Muscle layer of duodenum (tissue), 2 donors: Measurements from ENCODE around the gene CES3.
"Not testable (repeated sequence)": the region's sequence is repeated elsewhere in the genome, so short reads cannot be mapped to it uniquely, and the experiment has no call there.

Source experiments
- H3K27ac ChIP-seq: one replicate; pipeline ENCODE4 v1.7.0; 2013; ENCODE audit warnings: mild to moderate bottlenecking, low read length
- H3K27me3 ChIP-seq: one replicate; pipeline ENCODE4 v1.7.0; 2013; ENCODE audit warnings: low read depth, mild to moderate bottlenecking, control low read depth, low read length
- H3K36me3 ChIP-seq, 2 donors: one replicate each; pipeline ENCODE4 v1.7.0; 2013; ENCODE audit warnings: low read length in 2 of 2, control low read depth in 1 of 2, mild to moderate bottlenecking in 1 of 2; ENCODE audit not compliant: insufficient read depth in 2 of 2, control insufficient read depth in 1 of 2
- H3K4me1 ChIP-seq, 2 donors: one replicate each; pipeline ENCODE4 v1.7.0; 2013; ENCODE audit warnings: low read length in 2 of 2, mild to moderate bottlenecking in 2 of 2, control low read depth in 1 of 2, moderate library complexity in 1 of 2; ENCODE audit not compliant: insufficient read depth in 2 of 2, control insufficient read depth in 1 of 2
- H3K4me3 ChIP-seq, 2 donors: one replicate each; pipeline ENCODE4 v1.7.0; 2013; ENCODE audit warnings: low read length in 2 of 2, low read depth in 1 of 2, mild to moderate bottlenecking in 1 of 2
- H3K9me3 ChIP-seq, 2 donors: one replicate each; pipeline ENCODE4 v1.7.0; 2013; ENCODE audit warnings: low read length in 2 of 2, control low read depth in 1 of 2, mild to moderate bottlenecking in 1 of 2; ENCODE audit not compliant: control insufficient read depth in 1 of 2
- donor health status: healthy.

Gene CES3

DNA sequence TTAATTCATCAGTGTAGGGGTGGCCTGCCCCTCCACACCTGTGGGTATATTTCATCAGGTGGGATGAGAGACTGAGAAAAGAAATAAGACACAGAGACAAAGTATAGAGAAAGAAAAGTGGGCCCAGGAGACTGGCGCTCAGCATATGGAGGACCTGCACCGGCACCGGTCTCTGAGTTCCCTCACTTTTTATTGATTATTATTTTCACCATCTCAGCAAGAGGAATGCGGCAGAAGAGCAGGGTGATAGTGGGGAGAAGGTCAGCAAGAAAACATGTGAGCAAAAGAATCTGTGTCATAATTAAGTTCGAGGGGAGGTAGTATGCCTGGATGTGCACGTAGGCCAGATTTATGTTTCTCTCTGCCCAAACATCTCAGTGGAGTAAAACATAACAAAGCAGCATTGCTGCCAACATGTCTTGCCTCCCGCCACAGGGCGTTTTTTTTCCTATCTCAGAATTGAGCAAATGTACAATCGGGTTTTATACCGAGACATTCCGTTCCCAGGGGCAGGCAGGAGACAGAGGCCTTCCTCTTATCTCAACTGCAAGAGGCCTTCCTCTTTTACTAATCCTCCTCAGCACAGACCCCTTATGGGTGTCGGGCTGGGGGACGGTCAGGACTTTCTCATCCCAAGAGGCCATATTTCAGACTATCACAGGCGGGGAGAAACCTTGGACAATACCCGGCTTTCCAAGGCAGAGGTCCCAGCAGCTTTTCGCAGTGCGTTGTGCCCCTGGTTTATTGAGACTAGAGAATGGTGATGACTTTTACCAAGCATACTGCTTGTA lies 5.5 kb upstream of the CES3 start:
- H3K36me3 ChIP-seq, H3K27ac ChIP-seq, H3K4me1 ChIP-seq, H3K4me3 ChIP-seq, H3K27me3 ChIP-seq, H3K9me3 ChIP-seq: not testable (repeated sequence)

DNA sequence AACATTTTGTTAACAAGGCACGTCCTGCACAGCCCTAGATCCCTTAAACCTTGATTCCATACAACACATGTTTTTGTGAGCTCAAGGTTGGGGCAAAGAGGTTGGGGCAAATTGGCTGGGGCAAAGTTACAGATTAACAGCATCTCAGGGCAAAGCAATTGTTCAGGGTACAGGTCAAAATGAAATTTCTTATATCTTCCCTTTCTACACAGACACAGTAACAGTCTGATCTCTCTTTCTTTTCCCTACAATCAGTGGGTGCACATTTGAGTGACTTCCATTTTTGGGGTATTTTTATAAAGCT lies 5.0 kb upstream of the CES3 start:
- H3K36me3 ChIP-seq, H3K27ac ChIP-seq, H3K27me3 ChIP-seq, H3K4me3 ChIP-seq, H3K9me3 ChIP-seq, H3K4me1 ChIP-seq: not testable (repeated sequence)

DNA sequence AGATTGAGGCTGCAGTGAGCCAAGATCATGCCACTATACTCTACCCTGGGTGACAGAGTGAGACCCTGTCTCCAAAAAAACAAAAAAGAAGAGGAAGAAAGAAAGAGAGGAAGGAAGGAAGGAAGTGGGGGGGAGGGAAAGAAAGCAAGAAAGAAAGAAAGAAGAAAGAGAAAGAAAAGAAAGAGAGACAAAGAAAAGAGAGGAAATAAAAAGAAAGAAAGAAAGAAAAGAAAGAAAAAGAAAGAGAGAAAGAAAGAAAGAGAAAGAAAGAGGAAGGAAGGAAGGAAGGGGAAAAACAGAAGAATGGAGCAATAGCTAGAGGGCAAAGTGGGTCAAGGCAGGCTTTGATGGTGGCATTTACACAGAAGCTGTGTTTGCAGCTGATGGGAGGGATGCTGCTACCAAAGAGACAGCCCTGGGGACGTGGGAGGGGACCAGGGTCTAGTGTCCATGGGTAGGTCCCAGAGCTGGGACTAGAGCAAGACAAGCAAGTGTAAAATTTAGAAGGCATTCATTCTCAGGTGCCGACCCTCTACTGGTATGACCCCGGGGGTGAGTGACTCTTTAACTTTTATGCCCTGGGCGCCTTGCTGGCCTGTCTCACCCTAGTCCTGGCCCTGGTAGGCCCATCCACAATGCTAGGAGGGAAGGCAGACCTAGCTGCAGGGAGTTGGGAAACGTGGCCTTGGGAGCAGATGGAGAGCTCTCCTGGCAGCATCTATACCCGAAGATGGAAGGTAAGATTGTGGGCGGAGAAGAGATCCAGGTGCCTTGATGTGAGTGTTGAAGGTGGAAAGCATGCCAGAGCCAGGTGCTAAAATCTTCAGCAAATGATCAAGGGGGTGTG lies 2.0 kb upstream of the CES3 start:
- Histone ChIP-seq H3K4me1 (peaks cover 0 to 8% of the 10 kb centered on the region in 2 donors), H3K27me3 (no peaks in the 10 kb centered on the region), H3K4me3 (no peak overlapping the region), H3K9me3 (no peaks in the 10 kb centered on the region), H3K27ac (no peak overlapping the region), H3K36me3 (no peaks in the 10 kb centered on the region)

DNA sequence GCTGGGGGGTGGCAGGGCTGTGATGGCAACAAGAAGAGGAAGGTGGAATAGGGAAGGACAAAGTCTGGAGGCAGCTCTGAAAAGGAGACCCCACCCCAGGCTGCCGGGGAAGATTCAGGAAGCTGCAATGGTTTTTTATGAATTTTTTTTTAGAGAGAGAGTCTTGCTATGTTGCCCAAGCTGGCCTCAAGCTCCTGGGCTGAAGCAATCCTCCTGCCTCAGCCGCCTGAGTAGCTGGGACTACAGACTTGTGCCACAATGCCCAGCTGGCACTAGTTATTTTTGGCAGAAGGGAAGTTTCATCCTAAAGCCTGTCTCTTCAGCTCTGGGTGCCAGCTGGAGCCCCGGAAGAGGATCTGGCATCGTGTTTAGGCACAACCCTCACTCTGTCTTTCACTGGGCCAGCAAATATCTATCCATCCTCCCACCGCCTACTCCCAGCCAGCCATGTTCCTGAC lies 1.3 kb upstream of the CES3 start:
- no peak overlapping the region for H3K27ac ChIP-seq
- no peaks in the 10 kb centered on the region for H3K36me3 ChIP-seq
- H3K9me3 ChIP-seq = no peaks in the 10 kb centered on the region
- peaks cover 0 to 8% of the 10 kb centered on the region in 2 donors for H3K4me1 ChIP-seq
- H3K4me3 ChIP-seq = no peak overlapping the region
- H3K27me3 ChIP-seq = no peaks in the 10 kb centered on the region

DNA sequence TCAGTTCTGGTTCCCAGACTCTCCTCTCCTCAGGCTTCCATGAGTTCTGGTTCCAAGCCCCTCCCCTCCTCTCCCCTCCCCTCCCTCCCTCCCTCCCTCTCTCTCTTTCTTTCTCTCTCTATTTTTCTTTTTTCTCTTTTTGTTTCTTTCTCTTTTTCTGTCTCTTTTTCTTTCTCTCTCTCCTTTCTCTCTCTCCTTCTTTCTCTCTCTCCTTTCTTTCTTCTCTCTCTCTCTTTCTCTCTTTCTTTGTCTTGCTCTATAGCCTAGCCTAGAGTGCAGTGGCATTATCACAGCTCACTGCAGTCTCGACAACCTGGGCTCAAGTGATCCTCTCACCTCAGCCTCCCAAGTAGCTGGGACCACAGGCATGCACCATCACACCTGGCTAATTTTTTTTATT lies 796 bp upstream of the CES3 start:
- H3K9me3 ChIP-seq = no peaks in the 10 kb centered on the region
- H3K27ac ChIP-seq = no peak overlapping the region
- no peaks in the 10 kb centered on the region for H3K27me3 ChIP-seq
- H3K4me1 ChIP-seq = peaks cover 0 to 8% of the 10 kb centered on the region in 2 donors
- H3K4me3 ChIP-seq = no peak overlapping the region
- H3K36me3 ChIP-seq = no peaks in the 10 kb centered on the region

DNA sequence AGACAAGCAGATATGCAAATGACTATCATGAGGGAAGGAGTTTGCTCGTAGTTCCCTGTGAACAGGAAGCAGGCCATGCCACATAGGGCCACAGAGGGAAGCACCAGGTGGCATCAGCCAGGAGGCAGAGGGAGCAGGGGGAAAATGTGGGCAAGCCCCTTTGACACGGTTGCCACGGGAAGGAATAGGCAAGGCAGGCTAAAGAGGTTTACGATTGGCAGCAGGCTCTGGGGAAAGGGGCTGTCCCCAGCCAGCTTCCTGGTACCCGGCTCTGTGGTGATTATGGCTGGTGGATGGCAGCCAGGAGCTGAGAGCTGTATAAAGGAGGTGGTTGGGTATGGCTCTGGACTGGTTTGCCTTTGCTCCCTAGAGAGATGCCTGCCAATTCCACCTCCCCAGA lies 848 bp downstream of the CES3 start:
- no peaks in the 10 kb centered on the region for H3K36me3 ChIP-seq
- no peak overlapping the region for H3K27ac ChIP-seq
- peaks cover 0 to 8% of the 10 kb centered on the region in 2 donors for H3K4me1 ChIP-seq
- H3K27me3 ChIP-seq = no peaks in the 10 kb centered on the region
- no peak overlapping the region for H3K4me3 ChIP-seq
- H3K9me3 ChIP-seq = no peaks in the 10 kb centered on the region

DNA sequence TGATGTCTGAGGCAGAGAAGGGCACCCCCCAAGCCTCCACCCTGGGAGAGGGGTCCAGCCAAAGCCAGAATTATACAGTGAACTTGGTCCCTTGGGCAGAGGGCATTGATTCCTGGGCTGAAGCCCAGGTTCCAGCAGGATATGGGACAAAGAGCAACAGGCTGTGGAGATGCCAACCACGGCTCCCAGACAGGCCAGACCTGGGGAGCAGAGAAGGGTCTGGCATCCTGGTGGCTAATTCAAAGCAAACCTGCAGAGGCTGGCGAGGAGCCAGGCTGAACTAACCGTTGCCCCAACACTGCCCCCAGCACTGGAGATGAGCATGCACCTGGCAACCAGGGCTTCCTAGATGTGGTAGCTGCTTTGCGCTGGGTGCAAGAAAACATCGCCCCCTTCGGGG lies 3.0 kb downstream of the CES3 start:
- Histone ChIP-seq H3K27me3 (no peaks in the 10 kb centered on the region), H3K4me1 (peaks cover 0 to 8% of the 10 kb centered on the region in 2 donors), H3K27ac (no peak overlapping the region), H3K9me3 (no peaks in the 10 kb centered on the region), H3K4me3 (no peak overlapping the region), H3K36me3 (no peaks in the 10 kb centered on the region)

DNA sequence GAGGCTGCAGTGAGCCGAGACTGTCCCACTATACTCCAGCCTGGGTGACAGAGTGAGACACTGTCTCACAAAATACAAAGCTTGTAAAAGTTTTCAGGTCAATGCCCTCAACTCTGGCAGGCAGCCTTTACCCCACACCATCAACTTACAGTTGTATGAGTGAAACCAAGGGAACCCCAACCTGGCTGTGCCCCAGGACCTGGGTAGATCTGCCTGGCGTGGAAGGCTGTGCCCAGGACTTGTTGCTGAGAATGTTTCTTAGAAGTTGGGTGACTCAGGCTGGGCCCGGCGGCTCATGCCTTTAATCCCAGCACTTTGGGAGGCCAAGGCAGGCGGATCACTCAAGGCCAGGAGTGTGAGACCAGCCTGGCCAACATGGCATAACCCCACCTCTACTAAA lies 7.8 kb downstream of the CES3 start:
- no peaks in the 10 kb centered on the region for H3K36me3 ChIP-seq
- H3K4me1 ChIP-seq = no peaks in the 10 kb centered on the region
- H3K27ac ChIP-seq = no peak overlapping the region
- no peaks in the 10 kb centered on the region for H3K9me3 ChIP-seq
- no peaks in the 10 kb centered on the region for H3K27me3 ChIP-seq
- no peak overlapping the region for H3K4me3 ChIP-seq

DNA sequence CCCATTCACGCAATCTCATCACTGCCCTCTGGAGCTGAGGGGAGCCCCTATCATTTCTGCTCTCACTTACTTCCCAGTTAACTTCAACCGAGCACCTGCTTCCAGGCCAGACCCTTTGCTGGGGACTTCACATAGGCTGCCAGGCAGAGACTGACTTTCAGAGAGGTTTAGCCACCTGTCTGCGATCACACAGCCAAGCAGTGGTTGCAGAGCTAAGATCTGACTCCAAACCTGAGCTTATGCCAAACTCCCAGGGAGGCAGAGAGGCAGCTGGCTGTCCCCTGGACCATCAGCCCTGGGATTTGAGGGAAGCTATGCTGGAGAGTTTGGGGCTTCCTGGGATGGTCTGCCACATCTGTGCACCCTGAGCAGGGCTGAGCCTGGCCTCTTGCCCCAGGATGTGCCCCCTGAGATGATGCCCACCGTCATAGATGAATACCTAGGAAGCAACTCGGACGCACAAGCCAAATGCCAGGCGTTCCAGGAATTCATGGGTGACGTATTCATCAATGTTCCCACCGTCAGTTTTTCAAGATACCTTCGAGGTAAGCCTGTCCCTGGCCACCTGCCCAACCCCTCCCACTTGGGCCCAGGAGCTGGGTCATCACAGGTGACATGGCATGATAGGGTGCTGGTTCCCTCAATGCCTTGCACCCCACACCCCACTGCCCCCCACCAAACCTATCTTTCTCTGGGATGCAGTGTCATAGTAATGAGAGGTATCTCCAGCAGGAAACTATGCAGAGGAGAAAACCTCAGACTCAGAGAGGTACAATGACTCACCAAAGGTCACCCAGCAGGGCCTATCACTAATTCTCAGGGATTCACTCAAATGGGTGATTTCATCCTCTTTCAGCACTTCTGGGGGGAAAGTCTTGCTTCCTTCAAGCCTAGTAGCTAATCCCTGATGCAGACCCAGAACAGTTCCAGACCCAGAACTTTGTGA lies 10.0 kb downstream of the CES3 start:
- no peak overlapping the region for H3K4me3 ChIP-seq
- H3K9me3 ChIP-seq = no peaks in the 10 kb centered on the region
- no peak overlapping the region for H3K27ac ChIP-seq
- H3K36me3 ChIP-seq = no peaks in the 10 kb centered on the region
- H3K4me1 ChIP-seq = no peaks in the 10 kb centered on the region
- H3K27me3 ChIP-seq = no peaks in the 10 kb centered on the region

DNA sequence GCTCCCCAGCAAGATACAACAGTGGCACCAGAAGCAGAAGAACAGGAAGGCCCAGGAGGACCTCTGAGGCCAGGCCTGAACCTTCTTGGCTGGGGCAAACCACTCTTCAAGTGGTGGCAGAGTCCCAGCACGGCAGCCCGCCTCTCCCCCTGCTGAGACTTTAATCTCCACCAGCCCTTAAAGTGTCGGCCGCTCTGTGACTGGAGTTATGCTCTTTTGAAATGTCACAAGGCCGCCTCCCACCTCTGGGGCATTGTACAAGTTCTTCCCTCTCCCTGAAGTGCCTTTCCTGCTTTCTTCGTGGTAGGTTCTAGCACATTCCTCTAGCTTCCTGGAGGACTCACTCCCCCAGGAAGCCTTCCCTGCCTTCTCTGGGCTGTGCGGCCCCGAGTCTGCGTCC lies 11.9 kb downstream of the CES3 start:
- Histone ChIP-seq H3K36me3 (no peaks in the 10 kb centered on the region), H3K4me1 (no peaks in the 10 kb centered on the region), H3K27me3 (no peaks in the 10 kb centered on the region), H3K9me3 (no peaks in the 10 kb centered on the region), H3K4me3 (no peak overlapping the region), H3K27ac (no peak overlapping the region)

DNA sequence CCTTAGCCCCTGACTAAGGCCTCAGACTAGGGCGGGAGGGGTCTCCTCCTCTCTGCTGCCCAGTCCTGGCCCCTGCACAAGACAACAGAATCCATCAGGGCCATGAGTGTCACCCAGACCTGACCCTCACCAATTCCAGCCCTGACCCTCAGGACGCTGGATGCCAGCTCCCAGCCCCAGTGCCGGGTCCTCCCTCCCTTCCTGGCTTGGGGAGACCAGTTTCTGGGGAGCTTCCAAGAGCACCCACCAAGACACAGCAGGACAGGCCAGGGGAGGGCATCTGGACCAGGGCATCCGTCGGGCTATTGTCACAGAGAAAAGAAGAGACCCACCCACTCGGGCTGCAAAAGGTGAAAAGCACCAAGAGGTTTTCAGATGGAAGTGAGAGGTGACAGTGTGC lies 12.7 kb downstream of the CES3 start:
- H3K27me3 ChIP-seq = no peaks in the 10 kb centered on the region
- no peak overlapping the region for H3K4me3 ChIP-seq
- H3K4me1 ChIP-seq = no peaks in the 10 kb centered on the region
- H3K27ac ChIP-seq = no peak overlapping the region
- H3K9me3 ChIP-seq = no peaks in the 10 kb centered on the region
- no peaks in the 10 kb centered on the region for H3K36me3 ChIP-seq
